NCI-H82 treated with DMSO at 0.1 percent for 48 hours (cell line): ENCODE measurements around the gene KARS1.

Experiments used
- DNase-seq: peaks from one replicate; lab custom pipeline; 2025; ENCODE audit not compliant: unreplicated experiment; lab: John Stamatoyannopoulos, UW

The KARS1 gene

DNA sequence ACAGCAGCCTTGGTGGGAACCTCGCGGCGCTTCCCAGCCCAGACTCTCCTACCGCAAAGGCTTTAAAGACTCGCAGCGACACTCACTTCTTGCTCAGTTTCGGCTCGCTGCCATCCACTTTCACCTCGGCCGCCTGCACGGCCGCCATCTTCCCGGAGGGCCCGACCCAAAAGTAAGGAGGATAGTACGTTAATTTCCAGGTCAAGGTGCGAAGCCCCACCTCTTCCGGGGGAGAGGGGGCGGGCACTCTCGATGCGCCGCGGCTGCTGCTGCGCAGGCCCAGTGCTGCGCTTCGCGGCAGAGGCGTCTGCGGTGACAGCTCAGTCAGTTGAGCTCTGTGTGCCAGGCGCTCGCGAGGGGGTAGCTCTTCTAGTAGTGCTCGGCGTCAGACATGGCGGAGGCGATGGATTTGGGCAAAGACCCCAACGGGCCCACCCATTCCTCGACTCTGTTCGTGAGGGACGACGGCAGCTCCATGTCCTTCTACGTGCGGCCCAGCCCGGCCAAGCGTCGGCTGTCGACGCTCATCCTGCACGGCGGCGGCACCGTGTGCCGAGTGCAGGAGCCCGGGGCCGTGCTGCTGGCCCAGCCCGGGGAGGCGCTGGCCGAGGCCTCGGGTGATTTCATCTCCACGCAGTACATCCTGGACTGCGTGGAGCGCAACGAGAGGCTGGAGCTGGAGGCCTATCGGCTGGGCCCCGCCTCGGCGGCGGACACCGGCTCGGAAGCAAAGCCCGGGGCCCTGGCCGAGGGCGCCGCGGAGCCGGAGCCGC, at the start of gene KARS1, which contains the start of gene TERF2IP:
Gene KARS1 (minus strand): TSS at position 174 of the 773 bp plus-strand sequence. CDS start 26 bp downstream, at position 148.
Gene TERF2IP (plus strand): TSS at position 282 of the 773 bp plus-strand sequence. CDS start 110 bp downstream, at position 392.
- peak; percentile 69 for DNase-seq

DNA sequence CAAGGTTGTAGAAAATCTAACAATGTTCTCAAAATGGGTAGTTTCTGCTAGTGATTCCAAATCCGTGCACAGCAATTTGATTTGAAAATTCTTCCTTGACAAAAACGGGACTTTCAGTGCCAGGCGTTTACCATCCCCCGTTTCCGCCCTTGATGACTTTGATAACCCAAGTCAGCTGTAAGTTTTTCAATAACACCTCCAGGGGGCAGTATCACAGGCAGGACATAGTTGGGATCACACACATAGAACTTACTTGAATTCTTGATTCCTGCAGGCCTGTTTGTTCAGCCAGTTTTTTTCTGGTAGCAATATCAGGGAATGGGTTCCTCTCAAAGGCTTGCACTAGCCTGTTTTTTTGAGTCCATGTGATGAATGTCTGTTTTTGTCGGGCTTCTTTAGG, 48.2 kb upstream of the KARS1 start:
- no peak for DNase-seq

DNA sequence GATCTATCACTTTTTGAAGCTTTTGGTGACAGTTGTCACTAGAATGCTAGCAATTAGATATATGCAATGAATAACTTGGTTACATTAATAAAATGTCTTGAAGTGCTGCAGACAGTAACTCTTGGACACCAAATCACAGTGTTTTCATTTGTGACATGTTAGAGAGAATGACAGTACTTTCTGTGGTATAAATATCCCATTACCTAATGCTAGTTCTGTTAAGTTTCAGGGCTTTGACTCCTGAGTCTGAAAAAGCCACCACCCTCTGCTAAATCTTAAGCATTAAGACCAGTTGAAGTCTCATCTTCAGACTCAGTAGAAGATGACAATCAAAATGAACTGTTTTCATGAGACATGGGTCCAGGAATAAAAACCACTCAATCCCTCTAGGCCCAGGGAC, 39.9 kb upstream of the KARS1 start:
- DNase-seq = no peak

- no peak for DNase-seq
These were observed 34.8 kb upstream of the KARS1 start for GRCh38 chr16:75682308-75682707.

- no peak for DNase-seq
These were observed 31.9 kb upstream of the KARS1 start for GRCh38 chr16:75679366-75679765.

- DNase-seq = no peak
These were observed 29.4 kb upstream of the KARS1 start, which contains the start of gene CPHXL2 for GRCh38 chr16:75676909-75677308. CPHXL2 (minus strand) TSS chr16:75677009; CDS start chr16:75676999, 10 bp downstream.

DNA sequence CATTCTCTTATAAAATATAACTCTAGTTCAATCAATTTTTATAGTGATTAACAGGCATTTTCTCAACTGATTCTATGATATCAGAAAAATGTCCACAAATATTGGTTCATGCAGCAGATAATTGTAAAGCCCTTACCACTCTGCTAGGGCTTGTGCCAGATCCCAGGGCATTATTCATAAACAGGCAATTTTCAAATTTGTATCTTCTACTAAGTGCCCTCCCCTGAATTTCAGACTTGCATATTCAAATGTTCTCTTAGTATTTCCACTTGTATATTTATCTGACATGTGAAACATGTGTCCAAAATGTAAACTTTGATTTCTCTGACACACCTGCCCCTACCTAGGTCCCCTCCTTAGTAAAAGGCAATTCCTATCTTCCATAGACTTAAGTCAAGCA, 20.0 kb upstream of the KARS1 start:
- DNase-seq = no peak

DNA sequence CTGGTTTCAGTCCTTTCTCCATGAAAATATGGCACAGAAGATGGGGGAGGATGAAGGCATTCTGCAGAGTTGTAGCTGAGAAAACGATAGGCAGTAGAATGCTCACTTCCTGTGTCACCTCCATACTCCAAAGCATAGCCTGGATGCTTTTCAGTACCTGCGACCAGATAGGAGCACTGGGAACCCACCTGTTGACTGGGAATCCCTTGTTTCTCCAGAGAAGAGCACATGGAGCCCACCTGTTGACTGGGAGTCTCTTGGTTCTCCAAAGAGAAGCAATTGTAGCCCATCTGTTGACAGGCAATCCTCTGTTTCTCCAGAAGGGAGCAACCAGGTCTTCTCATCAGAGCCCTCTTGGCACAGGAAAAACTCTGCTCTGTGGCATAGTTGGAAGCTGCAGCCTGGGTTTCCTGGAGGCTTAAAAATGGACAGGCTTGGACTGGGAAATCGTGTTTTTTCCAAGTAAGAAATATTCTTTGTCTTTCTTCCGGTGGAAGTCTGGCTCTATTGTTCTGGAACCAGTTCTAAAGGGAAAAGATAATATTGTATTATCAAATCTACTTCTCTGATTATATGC, 13.3 kb upstream of the KARS1 start:
- no peak for DNase-seq

DNA sequence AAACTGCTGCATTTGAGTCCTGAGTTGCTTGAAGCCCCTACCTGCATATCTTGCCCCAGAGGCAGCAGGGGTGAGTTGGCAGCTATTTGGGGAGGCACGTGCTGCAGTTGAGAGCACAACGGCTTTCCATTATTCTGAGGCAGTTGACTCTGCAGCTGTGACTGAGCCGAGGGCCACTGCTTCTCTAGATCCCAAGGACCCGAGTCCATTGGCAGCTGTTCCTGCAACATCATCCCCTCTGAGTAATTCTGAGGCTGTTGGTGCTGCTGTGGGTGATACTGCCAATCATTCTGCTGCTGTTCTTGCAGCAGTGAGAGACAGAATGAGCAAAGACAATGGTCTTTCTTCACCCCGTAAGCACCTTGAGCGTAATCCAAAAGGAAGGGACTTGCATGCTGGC, 12.9 kb upstream of the KARS1 start:
- no peak for DNase-seq

GRCh38 chr16:75658175-75658574, 10.7 kb upstream of the KARS1 start:
- DNase-seq = no peak

- no peak for DNase-seq
These were observed 6.5 kb upstream of the KARS1 start for GRCh38 chr16:75653922-75654321.

DNA sequence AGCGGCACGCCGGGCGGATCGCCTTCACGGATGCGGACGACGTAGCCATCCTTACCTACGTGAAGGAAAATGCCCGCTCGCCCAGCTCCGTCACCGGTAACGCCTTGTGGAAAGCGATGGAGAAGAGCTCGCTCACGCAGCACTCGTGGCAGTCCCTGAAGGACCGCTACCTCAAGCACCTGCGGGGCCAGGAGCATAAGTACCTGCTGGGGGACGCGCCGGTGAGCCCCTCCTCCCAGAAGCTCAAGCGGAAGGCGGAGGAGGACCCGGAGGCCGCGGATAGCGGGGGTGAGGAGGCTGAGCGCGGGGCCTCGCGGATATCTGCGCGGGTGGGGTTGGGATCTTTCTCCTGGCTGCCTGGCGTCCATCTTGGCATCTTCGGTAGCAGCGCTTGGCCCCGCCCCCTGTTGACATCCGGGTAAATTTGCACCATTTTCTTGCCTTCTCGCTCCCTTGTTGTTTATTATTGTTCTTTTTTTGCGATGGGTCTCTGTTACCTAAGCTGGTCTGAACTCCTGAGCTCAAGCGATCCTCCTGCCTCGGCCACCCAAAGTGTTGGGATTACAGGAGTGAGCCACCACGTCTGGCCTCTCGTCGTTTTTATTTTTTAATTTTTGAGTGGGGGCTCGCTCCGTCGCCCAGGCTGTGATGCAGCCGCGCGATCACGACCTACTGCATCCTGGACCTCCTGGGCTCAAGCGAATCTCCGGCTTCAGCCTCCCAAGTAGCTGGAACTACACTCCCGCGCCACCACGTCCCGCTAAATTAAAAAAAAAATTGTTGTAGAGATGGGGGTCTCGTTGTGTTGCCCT, 1.0 kb upstream of the KARS1 start:
- peak; percentile 33 for DNase-seq

DNA sequence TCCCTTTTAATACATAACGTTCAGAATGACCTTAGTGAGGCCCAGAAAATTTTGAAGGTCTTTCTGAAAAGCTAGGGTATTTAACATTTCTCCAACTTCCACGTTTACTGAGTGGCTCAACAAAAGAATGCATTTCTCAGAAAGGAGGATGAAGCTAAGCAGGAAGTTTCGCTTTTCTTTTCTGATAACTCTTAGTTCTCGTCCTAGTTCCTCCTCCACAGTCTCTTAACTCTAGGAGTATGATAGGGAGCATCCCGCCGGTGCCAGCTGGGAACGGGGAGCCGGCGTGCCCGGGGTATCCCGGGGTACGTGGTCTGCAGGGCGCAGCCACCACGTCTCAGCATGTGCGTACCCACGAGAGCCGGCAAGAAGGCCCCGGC, 363 bp downstream of the KARS1 start:
- no peak for DNase-seq

DNA sequence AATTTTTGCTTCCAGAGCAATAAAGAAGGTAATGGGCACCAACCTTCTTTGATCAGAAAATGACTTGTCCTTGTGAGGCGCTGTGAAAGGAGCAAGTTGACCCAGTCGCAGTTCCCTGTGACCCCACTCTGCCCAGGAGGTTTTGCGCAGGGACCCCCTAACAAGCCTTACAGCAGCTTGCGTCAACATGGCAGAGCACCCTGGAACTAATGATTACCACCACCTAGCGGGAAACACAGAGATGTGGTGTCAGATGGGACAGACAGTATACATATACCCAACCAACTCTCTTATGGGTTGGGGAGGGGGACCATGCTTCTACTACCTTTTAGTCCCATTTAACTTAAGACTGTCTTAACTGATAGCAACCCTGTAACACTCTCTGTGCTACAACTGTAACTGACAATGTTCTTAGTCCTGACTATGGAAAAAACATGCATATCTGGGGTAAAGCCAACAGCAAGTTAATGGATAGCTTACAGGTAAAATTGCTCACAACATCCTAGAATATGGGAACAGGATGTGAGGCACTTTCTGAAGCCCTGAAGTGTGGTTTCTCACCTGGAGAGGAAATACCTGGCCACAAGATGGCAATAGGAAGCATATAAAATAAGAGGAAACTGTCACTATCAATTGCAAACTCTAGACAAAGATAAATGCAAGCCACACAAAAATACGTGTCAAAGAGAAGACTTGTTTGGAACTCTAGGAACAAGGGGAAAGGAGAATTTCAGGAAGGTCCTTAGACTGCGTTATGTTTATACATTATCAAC, 3.0 kb downstream of the KARS1 start:
- DNase-seq = peak; percentile 52

DNA sequence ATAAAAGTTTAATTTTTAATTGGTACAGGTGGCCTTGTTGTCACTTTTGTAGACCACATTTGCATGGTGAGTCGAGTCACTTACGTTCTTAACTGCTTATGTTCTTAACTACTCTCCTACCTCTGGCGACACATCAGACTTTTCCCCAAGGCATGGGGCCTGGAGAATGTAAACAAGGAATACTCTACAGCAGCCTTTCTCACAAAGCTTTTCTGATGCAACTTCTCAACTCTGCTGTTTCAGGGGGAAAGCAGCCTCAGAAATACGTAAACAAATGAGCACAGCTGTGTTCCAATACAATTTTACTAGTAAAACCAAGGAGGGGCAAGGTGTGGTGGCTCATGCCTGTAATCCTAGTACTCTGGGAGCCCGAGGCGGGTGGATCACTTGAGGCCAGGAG, 6.9 kb downstream of the KARS1 start:
- DNase-seq = no peak

GRCh38 chr16:75635036-75635435, 12.4 kb downstream of the KARS1 start:
- no peak for DNase-seq

DNA sequence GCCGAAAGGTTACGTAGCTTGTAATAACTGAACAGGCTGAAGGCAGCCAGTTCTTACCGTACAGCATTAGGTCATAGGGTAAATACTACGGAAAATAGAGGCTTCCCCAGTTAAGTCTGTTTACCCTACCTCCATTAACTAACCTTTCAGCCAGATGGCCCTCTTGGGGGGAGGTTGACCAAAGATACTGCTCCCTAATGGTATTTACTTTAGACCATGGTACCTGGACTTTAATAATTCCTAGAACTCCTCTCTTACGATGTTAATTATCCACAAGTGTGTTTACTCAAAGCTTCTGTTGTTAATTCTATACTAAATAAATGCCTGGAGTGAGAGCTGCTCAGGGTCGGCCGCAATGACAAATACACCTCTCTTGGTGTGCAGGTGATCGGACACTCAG, 14.6 kb downstream of the KARS1 start:
- peak; percentile 3 for DNase-seq

GRCh38 chr16:75630052-75630451, 17.4 kb downstream of the KARS1 start:
- no peak for DNase-seq

- no peak for DNase-seq
These were observed 18.3 kb downstream of the KARS1 start for GRCh38 chr16:75629132-75629531.

DNA sequence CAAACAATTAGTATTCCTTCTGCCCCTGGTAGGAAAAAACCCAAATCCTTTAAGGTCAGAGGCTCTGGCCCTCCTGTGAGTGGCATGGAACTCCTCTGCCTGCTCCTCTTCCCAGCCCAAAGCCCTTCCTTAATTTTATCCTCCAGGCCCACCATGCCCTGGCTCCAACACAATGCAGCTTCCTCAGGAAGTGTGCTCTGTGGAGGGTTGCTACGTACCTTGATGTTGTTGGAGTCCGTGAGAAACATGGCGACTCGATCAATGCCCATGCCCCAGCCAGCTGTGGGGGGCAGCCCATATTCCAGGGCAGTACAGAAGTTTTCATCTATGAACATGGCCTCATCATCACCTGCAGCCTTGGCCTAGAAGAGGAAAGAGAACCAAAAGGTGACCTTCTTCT, 19.1 kb downstream of the KARS1 start:
- DNase-seq = no peak

DNA sequence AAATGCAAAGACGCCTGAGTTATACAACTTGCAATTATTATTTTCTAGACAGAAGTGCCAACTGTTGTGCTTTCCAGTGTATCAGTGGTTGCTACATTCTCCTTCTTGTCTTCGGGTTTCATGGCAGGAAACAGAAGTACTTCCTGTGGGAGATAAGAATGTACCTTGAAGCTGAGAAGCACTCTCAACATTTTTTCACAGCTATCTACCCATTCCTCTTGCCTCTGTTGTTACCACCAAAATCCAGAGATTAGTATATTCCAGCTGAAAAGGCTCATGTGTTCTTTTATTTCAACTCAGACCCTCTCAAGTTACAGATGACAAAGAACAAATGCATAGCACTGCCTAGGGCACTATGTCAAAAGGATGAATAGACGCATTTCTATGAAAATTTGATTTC, 19.6 kb downstream of the KARS1 start:
- no peak for DNase-seq
